Measurements from ENCODE around the gene ACVR1B.

ACVR1B gene

GRCh38 chr12:52044292-52044983 lies 92.9 kb downstream of the ACVR1B start:
- DNase-seq (ENCODE audit: low read depth): no peak

DNA sequence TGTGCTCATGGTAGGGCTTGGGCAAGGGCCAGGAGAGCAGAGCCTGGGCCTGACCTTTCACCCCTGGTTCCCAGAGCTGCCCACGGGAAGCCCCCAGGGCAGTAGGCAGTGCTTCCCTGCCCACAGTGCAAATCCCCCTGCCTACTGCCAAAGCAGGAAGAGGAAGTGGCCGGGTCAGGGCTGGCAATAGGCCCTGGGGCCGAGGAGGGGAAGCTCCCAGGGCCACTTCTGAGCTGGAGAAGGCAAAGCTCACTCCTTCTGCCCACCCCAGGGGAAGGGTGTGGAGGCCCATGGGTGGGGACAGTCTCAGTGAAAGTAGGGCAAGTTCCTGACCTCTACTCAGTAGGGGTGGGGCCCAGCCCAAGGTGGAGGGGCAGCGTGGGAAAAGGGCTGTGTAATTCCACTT lies 94.3 kb downstream of the ACVR1B start:
- no peak for DNase-seq (ENCODE audit: low read depth)

Measured in iris pigment epithelial cell (primary cell).